HepG2 (cell line): ENCODE data around the gene CAMKMT.

Source experiments
- ATF7 ChIP-seq, 2 experiments: fragments of 450-650 bp in 1 of 2; sonication (generic) in 1 of 2; formaldehyde crosslinking in 1 of 2; IDR thresholded peaks; 2 replicates each; pipeline versions ENCODE4 v1.4.0 to v1.6.1; 2016 to 2020; ENCODE audit warnings: antibody characterized with exemption in 1 of 2, mild to moderate bottlenecking in 1 of 2, missing genetic modification reagents in 1 of 2
- CHD2 ChIP-seq: IDR thresholded peaks from 2 replicates; pipeline ENCODE4 v1.6.1; 2011; ENCODE audit warnings: low read depth, low read length, improper control_type of control experiment
- EZH2 ChIP-seq: conservative IDR thresholded peaks from 2 replicates; pipeline ENCODE4 v1.6.1; 2012; ENCODE audit warnings: mild to moderate bottlenecking, low read depth, low read length, moderate library complexity
- GABPA ChIP-seq, 2 experiments: IDR thresholded peaks; 2 replicates each; pipeline ENCODE4 v1.6.1; 2011 to 2016; ENCODE audit warnings: low read depth in 2 of 2, low read length in 1 of 2, missing biosample characterization in 1 of 2, missing genetic modification characterization in 1 of 2
- LCORL ChIP-seq, 2 experiments: fragments of 450-650 bp in 1 of 2; sonication (generic) in 1 of 2; formaldehyde crosslinking in 1 of 2; IDR thresholded peaks; 2 replicates each; pipeline versions ENCODE4 v1.5.0 to v1.6.1; 2017 to 2020; ENCODE audit warnings: antibody characterized with exemption in 1 of 2, missing genetic modification reagents in 1 of 2
- PATZ1 ChIP-seq: sonication (generic); formaldehyde crosslinking; IDR thresholded peaks from 2 replicates; pipeline ENCODE4 v1.4.0; 2020; ENCODE audit warnings: missing genetic modification reagents
- ZBTB34 ChIP-seq: sonication (generic); formaldehyde crosslinking; IDR thresholded peaks from 2 replicates; pipeline ENCODE4 v1.8.0; 2022; ENCODE audit warnings: mild to moderate bottlenecking, missing genetic modification reagents
- ZNF317 ChIP-seq: sonication (generic); formaldehyde crosslinking; IDR thresholded peaks from 2 replicates; pipeline ENCODE4 v1.5.0; 2020; ENCODE audit warnings: mild to moderate bottlenecking, missing genetic modification reagents
- ZNF382 ChIP-seq: sonication (generic); formaldehyde crosslinking; IDR thresholded peaks from 2 replicates; pipeline ENCODE4 v1.5.0; 2020; ENCODE audit warnings: missing genetic modification reagents, mild to moderate bottlenecking, borderline replicate concordance
- ZNF841 ChIP-seq: sonication (generic); formaldehyde crosslinking; IDR thresholded peaks from 2 replicates; pipeline ENCODE4 v1.8.1; 2023; ENCODE audit warnings: missing genetic modification reagents, borderline replicate concordance
- TF ChIP-seq, protein P1 (sequence below): sonication (generic); formaldehyde crosslinking; IDR thresholded peaks from 2 replicates; pipeline ENCODE4 v1.8.0; 2022; ENCODE audit warnings: mild to moderate bottlenecking, missing genetic modification reagents, borderline replicate concordance

GRCh38 chr2:44798139-44798659, 436.5 kb downstream of the CAMKMT start:
- TF ChIP-seq PATZ1 (CRISPR knock-in tag): no peak
- TF ChIP-seq ATF7 (IDR thresholded peaks at IDR 0.05): no peak
- no peak for TF ChIP-seq ATF7 (CRISPR knock-in tag; IDR thresholded peaks at IDR 0.05)
- no peak for TF ChIP-seq GABPA (IDR thresholded peaks at IDR 0.05; ENCODE audit: low read depth, low read length)
- no peak for TF ChIP-seq GABPA (CRISPR knock-in tag; IDR thresholded peaks at IDR 0.05; ENCODE audit: low read depth)
- no peak for TF ChIP-seq CHD2
- no peak for TF ChIP-seq ZNF382 (CRISPR knock-in tag)
- TF ChIP-seq, protein P1, sequence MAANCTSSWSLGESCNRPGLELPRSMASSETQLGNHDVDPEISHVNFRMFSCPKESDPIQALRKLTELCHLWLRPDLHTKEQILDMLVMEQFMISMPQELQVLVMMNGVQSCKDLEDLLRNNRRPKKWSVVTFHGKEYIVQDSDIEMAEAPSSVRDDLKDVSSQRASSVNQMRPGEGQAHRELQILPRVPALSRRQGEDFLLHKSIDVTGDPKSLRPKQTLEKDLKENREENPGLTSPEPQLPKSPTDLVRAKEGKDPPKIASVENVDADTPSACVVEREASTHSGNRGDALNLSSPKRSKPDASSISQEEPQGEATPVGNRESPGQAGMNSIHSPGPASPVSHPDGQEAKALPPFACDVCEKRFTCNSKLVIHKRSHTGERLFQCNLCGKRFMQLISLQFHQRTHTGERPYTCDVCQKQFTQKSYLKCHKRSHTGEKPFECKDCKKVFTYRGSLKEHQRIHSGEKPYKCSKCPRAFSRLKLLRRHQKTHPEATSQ (CRISPR knock-in tag): no peak
- TF ChIP-seq ZBTB34: no peak
- no peak for TF ChIP-seq EZH2
- no peak for TF ChIP-seq ZNF841 (CRISPR knock-in tag)
- no peak for TF ChIP-seq LCORL (IDR thresholded peaks at IDR 0.05)
- no peak for TF ChIP-seq LCORL (CRISPR knock-in tag; IDR thresholded peaks at IDR 0.05)
- TF ChIP-seq ZNF317 (CRISPR knock-in tag): no peak
